LHCN-M2 (cell line): Measurements from ENCODE around the gene LMLN. TPM values are rescaled to one million over a fixed set of nuclear protein-coding genes. Genes with fewer than 3 reads are reported as not detected.
A peak's percentile ranks its signal among the peaks of the same experiment; 100 is the strongest.
"Not testable (repeated sequence)": the region's sequence is repeated elsewhere in the genome, so short reads cannot be mapped to it uniquely, and the experiment has no call there.

Source experiments
- DNase-seq: peaks from one replicate; pipeline ENCODE4 v3.0.0-alpha.2; 2012; ENCODE audit warnings: low read depth
- total RNA-seq: library from RNA; depleted of rRNA; stranded (reverse); fragments of >200 nt; gene quantifications from 2 replicates; pipeline ENCODE4 v1.2.3, GENCODE V29; 2014

Gene LMLN
- total RNA-seq, 1 experiment from 2014 or later, result 12.2 TPM

DNA sequence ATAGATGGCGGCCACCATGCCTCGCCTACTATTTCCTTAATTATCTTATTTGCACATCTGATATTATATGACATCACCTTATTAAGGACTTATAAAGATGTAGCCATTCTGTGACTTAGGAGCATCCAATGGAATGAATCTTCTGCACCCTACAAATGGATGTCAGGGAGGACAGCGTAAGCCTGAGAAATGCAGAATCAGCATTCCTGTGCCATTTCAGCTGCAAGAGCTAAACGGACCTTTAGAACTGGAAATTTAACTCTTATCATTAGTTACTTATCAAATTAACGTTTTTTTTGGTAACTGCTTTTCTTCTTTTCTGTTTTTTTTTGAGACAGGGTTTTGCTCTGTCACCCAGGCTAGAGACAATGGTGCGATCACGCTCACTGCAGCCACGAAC is 65.6 kb downstream of the LMLN start:
- no peak for DNase-seq

DNA sequence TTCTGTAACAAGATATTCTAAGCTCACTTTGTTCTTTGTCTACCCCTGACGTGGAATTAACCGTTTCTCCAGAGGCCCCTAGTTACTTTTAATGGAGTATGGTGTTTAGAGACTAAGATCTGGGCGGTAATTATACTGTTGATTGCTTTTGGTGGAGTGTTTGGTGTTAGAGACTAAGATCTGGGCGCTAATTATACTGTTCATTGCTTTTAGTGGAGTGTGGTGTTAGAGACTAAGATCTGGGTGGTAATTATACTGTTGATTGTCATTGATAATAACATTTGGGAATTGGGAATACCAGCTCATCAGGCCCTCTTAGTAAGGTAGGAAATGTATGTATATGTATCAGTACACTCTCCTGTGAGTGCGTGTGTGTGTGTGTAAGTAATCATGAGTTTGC is 66.6 kb downstream of the LMLN start:
- no peak for DNase-seq

DNA sequence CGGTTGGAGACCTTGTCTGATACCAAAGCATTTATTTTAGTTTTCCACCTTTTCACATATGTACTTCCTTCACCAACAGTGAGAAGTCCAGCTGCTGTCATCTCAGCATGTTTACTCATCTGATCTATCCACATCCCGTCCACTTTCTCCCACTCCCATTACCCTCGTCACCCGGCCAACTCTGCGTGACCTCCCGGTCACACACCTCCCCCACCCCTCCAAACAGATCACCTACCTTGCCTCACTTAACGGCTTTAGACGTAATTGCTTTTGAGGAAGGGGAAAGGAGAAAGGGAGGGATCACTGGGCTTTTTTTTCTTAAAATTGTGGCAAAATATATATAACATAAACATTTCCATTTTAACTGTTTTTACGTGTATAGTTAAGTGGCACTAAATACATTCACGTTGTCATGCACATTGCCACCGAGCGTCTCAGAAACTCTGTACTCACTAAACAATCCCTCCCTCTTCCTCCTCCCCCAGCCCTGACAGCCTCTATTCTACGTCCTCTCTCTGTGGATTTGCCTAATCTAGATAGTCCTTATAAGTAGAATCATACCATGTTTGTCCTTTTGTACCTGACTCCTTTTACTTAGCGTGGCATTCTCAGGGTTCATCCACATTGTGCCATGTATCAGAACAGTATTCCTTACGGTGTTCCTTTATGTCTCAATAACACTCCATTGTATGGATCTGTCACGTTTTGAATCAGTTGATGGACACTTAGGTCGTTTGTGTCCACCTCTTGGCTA is 67.2 kb downstream of the LMLN start:
- no peak for DNase-seq

DNA sequence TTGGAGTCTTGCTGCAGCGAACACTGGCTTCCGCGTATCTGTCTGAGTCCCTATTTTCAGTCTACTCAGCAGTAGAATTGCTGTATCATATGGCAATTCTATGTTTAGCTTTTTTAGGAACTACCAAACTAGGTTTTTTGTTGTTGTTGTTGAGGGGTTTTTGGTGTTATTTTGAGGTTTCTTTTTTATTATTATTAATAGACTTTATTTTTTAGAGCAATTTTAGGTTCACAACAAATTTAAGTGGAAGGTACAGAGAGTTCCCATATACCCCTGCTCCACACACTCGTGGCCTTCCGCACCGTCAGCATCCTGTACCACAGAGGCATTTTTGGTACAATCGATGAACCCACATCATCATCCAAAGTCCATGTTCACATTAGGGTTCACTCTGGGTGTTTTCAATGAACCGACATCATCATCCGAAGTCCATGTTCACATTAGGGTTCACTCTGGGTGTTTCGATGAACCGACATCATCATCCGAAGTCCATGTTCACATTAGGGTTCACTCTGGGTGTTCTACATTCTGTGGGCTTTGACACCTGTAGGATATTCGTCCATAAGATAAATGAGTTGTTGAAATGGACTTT is 67.9 kb downstream of the LMLN start:
- DNase-seq, result no peak

DNA sequence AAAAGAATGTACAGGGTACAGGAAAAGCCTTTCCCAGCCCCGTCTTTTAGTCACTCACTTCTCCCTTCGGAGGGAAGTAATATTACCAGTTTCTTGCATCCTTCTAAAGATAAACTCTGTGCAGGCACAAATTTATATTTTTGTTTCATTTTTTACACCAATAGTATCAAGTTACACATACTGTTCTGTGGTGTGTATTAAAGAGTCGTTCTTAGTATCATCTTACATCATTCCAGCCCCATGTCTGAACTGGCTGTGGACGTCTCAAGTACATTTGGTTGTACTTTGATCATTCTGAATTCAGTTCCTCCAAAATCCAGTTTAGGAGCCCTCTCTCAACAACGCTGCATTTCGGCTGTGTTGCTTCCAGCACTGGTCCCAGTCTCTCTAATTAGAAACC is 68.7 kb downstream of the LMLN start:
- peak; percentile 58 for DNase-seq

DNA sequence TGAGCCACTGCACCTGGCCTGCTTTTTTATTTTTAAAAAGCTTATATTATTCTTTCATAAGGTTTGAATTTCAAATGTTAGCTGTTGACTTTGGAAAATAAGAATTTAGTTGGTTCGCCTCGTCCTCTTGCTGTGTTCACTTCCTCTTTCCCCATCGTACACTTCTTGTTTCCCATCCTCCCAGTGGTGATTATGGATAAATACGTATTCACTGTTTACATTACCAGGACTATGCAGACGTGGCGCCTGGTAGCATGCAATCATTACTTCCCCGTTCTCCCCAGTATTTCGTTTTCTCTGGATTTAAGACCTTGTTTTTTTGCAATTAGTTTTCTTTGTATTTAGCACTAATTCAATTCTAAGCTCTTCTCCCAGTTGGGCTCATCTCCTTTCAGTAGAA is 70.1 kb downstream of the LMLN start:
- no peak for DNase-seq

DNA sequence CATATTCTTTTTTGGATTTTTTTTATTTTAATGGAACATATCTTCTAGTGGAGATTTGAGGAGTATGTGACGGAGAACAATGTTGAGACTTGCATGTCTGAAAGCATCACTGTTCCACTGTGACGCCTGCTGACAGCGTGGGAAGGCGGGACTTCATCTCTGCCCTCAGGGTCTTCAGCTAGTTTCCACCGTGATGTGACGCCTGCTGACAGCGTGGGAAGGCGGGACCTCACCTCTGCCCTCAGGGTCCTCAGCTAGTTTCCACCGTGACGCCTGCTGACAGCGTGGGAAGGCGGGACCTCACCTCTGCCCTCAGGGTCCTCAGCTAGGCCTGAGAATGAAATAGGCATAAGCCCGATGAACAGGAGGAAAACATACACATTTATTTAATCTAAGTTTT is 70.7 kb downstream of the LMLN start:
- DNase-seq, result no peak

DNA sequence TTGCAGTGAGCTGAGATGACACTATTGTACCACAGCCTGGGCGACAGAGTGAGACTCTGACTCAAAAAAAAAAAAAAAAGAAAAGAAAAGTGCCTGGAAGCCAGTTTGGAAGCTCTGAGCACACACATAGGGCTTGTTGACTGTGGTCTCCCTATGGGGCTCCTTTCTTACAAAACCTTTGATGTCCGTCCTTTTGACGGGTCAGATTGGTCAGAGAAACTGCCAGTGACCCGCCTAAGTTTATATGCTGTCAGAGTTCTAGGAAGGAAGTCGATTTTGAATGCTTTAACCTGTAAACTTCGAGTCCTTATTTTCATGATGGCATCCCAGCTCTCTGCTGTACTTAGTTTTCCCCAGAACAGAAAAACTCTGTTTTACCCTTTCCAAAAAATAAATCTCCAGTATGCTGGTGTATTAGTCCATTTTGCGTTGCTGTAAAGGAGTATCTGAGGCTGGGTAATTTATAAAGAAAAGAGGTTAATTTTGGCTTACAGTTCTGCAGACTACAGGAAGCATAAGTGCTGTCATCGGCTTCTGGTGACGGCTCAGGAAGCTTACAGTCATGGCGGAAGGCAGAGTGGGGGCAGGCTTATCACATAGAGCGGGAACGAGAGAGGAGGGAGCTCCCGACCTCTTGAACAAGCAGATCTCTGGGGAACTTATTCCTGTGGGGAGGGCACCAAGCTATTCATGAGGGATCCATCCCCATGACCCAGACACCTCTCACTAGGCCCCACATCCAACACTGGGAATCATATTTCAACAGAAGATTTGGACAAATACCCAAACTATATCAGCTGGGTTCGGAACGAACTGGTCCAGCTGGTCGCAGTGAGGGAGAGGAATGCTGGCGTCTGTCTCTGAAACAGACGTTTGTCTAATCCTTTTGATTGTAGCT is 72.3 kb downstream of the LMLN start:
- DNase-seq, result no peak

DNA sequence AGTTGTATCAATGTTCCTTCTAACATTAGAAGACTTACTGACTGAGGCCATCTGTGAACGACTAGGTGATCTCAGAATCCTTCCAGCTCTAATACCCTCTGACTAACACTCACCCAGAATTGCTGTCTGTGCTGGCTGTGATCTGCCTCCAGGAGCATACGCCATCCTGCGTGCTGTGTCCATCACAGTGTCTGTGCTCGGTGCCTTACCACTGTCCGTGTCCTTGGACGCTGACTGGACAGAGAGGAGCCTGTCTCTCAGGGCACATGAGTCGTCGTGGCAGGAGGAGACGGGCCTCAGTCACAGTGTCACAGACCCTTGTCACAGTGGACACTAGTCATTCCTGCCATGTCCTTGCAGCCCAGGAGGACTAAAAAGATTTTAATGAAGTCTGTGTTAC is 83.1 kb downstream of the LMLN start:
- DNase-seq, result no peak

DNA sequence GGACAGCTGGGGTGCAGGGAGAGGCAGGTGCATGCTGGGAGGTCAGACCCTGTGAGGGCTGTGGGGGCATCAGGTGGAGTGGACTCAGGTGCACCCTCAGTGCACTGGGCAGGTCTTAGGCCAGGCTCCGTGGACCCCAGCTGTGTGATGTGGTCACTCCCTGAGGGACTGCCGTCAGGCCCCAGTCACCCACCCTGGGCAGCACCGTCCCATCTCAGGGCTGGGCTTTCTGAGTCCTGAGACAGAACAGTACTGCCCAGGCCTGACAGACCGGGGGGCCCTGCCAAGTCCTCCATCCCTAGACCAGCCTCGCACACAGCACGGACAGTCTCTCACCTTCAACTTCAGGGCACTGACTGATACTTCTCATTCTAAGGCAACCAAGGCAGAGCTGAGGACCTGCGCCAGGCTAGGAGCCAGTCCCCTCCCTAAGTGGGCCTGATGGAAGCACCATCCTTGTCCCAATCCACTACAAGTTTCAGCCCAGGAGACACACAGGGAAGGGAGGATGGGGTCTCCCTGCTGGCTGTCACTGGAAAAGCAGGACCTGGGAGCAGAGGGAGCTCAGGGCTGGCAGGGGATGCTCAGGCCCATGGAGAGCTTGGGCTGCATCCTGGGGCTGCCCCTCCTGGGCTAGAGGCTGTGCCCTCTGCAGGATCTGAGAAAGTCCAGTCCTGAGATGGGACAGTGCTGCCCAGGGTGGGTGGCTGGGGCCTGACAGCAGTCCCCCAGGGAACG is 86.3 kb downstream of the LMLN start:
- no peak for DNase-seq

DNA sequence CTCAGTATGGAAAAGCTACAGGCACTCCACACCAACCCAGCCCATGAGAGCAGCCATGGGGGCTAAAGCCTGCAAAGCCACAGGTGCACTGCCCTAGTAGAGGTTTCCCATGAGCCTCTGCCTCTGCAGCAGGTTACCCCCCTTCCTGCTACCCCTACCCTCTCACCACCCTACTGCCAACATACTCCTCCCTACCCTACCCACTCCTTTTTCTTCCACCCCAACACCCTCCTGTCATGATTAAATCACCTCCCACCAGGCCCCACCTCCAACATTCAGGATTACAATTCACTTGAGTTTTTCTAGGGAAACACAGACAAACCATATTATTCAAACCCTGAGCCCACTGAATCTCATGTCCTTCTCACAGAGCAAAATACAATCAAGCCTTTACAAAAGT is 88.4 kb downstream of the LMLN start:
- DNase-seq, result no peak

DNA sequence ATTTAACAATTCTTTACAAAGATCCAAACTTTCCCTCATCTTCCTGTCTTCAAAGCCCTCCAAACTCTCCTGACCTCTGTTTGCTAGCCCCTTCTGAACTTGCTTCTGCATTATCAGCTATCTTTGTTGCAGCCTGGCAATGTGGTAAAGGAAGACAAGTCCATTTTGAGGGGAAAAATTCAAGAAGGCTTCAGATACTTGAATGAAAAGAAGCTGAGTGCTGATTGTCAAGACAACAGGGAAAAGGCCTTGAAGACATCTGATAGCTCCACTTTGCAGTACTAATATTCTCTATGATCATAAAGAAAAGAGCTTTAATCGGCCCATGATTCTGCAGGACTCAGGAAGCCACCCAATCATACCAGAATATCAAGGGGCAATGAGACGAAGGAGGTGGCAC is 91.8 kb downstream of the LMLN start:
- DNase-seq, result no peak

DNA sequence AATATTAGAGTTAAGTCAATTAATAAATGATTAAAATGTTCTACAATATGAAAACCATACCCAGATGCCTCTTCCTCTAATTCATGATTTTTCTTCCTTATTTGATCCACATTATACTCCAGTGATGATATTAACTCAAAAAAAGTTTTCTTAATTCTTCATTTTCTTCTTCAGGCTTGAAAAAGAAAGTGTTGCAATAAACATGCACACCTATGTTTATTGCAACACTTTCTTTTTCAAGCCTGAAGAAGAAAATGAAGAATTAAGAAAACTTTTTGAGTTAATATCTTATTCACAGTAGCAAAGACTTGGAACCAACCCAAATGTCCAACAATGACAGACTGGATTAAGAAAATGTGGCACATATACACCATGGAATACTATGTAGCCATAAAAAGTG is 93.4 kb downstream of the LMLN start:
- DNase-seq, result not testable (repeated sequence)

DNA sequence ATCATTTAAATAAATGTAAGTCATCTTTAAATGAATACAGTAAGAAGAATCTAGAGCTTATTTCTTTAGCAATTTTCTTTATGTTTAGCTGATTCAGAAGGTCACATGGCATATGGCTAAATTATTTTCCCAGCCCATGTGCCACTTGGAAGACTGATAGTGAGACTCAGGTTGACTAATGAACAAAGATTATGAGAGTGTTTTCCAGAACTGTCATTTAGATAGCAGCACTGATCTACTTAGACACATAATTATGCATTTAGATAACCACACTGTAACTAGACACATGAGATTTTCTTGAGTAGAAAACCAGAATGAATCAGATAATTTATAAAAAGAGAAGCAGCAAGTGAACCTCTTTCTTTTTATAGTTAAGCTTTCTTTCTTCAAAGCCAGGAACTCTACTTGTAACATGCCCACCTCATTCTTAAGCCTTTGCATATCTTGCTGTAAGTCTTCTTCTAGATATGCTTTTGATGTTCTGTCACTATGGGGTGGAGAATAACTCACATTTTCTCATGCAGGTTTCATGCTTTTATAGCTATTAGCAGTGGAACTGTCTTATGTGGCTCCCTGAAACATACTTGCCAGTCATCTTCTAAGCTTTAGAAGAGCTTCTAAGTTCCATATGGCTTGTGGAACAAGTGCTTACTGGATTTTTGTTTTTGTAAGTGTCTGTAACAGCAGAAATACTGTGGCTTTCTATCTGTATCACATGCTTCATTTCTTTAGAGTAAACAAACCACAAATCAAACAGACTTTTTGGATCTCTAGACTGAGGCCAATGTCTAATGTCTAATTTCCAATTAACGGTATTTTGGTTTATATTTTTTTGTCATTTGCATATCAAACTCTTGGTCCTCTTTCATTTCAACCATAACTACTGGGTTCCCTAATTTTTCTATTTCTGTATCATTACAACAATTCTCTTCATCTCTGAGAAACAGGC is 101.4 kb downstream of the LMLN start:
- no peak for DNase-seq

DNA sequence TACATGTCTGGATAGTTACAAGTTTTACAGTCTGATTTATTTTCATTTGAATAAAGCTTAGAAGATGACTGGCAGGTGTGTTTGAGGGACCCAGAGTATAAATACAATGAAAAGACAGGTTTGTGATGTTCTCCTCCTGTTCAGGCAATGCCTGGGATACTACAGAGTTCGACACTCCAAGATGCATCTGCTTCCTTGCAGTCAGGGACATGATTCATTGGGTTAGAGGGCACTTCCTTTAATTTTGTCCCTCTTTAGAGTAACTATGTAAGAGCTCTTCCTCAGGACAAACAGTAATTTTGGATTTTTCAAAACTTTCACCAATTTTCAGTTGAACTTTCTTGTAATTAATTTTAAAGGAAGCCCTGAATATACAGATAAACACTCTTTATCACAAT is 102.0 kb downstream of the LMLN start:
- DNase-seq, result peak; percentile 3

DNA sequence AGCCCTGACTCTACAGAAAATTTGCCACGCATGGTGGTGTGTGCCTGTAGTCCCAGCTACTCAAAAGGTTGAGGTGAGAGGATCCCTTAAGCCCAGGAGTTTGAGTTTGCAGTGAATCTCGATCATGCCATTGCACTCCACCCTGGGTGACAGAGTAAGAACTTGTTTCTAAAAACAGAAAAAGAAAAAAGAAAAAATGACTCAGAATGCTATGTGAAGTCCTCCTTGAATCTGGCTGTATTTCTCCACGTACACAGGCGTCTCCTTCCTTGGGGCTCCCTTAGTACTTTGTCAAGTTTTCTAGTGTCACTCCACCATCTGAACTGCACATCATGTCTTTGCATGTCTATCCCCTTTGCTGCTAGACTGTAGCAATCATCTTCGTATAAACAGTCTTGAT is 104.4 kb downstream of the LMLN start:
- DNase-seq, result no peak

DNA sequence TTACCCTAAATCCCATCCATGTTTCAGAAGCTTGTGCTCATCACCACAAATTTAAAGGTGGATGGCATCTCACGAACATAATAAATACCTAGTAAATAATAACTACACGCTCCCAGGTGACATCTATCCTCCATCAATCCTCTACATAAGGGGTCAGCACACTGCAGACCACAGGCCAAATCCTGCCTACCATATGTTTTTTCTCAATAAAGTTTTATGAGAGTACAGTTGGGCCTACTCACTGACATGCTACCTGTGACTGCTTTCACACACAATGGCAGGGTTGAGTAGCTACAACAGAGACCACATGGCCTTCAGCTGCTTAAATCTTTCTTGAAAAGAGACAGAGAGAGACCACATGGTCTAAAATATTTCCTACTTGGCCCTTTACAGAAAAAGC is 105.9 kb downstream of the LMLN start:
- no peak for DNase-seq

DNA sequence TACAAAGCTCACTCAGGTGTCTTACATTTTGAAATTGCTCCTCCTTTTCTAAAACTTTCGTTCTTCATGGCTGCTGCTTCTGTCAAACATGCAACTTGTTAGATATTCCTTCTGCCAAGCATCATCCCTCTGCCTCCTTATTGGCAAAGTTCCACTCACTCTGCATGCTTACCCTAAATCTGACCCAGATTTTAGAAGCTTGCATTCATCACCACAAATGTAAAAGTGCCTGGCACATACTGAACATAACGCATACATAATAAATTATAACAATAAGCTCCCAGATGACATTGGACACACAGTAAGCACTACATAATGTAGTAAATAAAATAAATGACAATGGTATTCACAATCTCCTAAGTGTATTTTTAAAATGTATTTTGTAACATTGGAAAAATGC is 107.4 kb downstream of the LMLN start:
- DNase-seq, result no peak

DNA sequence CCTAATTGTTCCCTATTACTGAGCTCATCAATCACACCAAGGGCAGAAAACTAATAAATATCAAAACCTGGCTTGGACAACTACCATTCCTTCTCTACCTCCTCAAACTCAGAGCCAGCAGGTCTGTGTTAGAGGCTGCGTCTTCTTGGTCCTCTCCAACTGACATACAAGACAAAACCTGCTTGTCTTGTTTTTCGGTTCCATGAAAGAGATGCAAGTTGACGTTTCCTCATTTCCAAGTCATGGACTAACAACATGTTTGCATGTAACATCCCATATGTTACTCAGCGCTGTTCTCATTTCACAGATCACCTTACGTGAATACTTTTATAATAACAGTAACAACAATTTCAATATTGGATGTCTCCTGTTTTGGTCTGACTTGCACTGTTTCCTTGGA is 110.9 kb downstream of the LMLN start:
- DNase-seq, result no peak

DNA sequence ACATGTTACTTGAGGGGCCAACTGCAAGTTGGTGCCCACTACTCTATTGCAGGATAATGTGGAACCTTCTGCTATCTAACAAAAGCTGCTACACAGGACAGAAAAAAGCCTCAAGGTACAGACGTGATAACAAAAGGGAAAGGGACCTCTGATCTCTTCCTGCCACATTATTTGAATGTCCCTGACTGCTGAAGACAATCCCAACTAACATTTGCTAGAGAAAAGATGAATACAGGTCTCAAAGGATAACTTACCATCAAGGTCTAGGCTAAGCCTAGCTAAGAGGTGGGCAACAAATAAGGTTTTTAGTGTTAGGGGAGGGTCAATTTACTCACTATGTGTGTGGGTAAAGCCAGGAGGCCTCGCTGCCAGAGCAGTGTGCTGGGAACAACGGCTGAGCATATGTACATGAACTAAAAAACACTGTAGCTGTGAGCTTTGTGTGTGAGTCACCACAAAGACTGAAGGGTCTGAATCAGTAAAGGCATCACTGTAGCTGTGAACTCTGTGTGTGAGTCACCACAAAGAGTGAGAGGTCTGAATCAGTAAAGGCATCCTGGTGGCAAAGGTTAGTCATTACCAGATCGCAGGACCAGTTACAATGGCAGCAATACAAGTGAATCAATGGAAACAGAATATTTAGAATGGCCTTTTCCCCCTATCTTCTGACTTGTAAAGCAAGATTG is 111.7 kb downstream of the LMLN start:
- DNase-seq, result peak; percentile 95
